SK-N-SH (cell line): ENCODE measurements around the gene CLRN3. TPM values are rescaled to one million over a fixed set of nuclear protein-coding genes. Genes with fewer than 3 reads are reported as not detected.

Experiments used
- CTCF ChIA-PET: fragments of 300-600, 350-600 bp; formaldehyde crosslinking; extraction: SDS; loops from one replicate; lab custom pipeline; 2021; lab: Yijun Ruan, JAX
- POLR2A ChIA-PET: fragments of 350-600 bp; sonication (Branson Sonifier 250); formaldehyde crosslinking; extraction: SDS; loops from one replicate; lab custom pipeline; 2020; ENCODE audit warnings: antibody characterized with exemption, inconsistent platforms; lab: Yijun Ruan, JAX
- DNase-seq: peaks from one replicate; pipeline ENCODE4 v3.0.0; 2012
- H2AFZ ChIP-seq: fragments of 200-600 bp; sonication (generic); 2 replicates; pipeline ENCODE4 v1.8.1; 2016; ENCODE audit warnings: antibody characterized with exemption, mild to moderate bottlenecking, low read depth
- H3F3A ChIP-seq: fragments of 200-600 bp; sonication (generic); replicated peaks from 2 replicates; pipeline ENCODE3; 2016; ENCODE audit warnings: antibody characterized with exemption, mild to moderate bottlenecking; ENCODE audit not compliant: insufficient read depth
- H3K27ac ChIP-seq, 2 experiments: fragments of 200-500 bp in 1 of 2; fragments of 200-600 bp in 1 of 2; sonication (Bioruptor generic) in 1 of 2; sonication (generic), shearing (Covaris generic) in 1 of 2; 2 replicates each; pipeline versions ENCODE4 v1.5.1 to v1.6.1; 2014 to 2016; ENCODE audit warnings: low read depth in 2 of 2, inconsistent platforms in 1 of 2, low read length in 1 of 2, mild to moderate bottlenecking in 1 of 2, mixed read lengths in 1 of 2
- H3K27me3 ChIP-seq: fragments of 200-600 bp; sonication (generic), shearing (Covaris generic); 2 replicates; pipeline ENCODE4 v1.6.1; 2016; ENCODE audit warnings: mixed run types; ENCODE audit not compliant: insufficient read depth
- H3K36me3 ChIP-seq, 2 experiments: fragments of 200-500 bp in 1 of 2; fragments of 200-600 bp in 1 of 2; sonication (Bioruptor generic) in 1 of 2; sonication (generic) in 1 of 2; replicated peaks in 1 of 2; 2 replicates each; pipeline versions ENCODE3 to v1.5.1; 2014 to 2016; ENCODE audit warnings: low read length in 1 of 2, mild to moderate bottlenecking in 1 of 2; ENCODE audit not compliant: insufficient read depth in 2 of 2, control insufficient read depth in 1 of 2
- H3K4me1 ChIP-seq, 2 experiments: fragments of 200-500 bp in 1 of 2; fragments of 200-600 bp in 1 of 2; sonication (Bioruptor generic) in 1 of 2; sonication (generic), shearing (Covaris generic) in 1 of 2; 2 replicates each; pipeline versions ENCODE4 v1.5.1 to v1.6.1; 2014 to 2016; ENCODE audit warnings: low read depth in 1 of 2, low read length in 1 of 2, mixed run types in 1 of 2; ENCODE audit not compliant: insufficient read depth in 2 of 2, control insufficient read depth in 1 of 2
- H3K4me2 ChIP-seq: fragments of 200-600 bp; sonication (generic), shearing (Covaris generic); 2 replicates; pipeline ENCODE4 v1.6.1; 2017; ENCODE audit warnings: mixed run types
- H3K4me3 ChIP-seq, 2 experiments: fragments of 200-500 bp in 1 of 2; fragments of 200-600 bp in 1 of 2; sonication (Bioruptor generic) in 1 of 2; sonication (generic), shearing (Covaris generic) in 1 of 2; 2 replicates each; pipeline versions ENCODE4 v1.5.1 to v1.8.1; 2014 to 2016; ENCODE audit warnings: low read depth in 2 of 2, inconsistent platforms in 1 of 2, low read length in 1 of 2, mild to moderate bottlenecking in 1 of 2, mixed read lengths in 1 of 2, moderate library complexity in 1 of 2
- H3K79me2 ChIP-seq: fragments of 200-600 bp; sonication (generic); 2 replicates; pipeline ENCODE4 v1.8.1; 2017; ENCODE audit warnings: mild to moderate bottlenecking; ENCODE audit not compliant: insufficient read depth
- H3K9ac ChIP-seq: fragments of 200-600 bp; sonication (generic); 2 replicates; pipeline ENCODE4 v1.6.1; 2017; ENCODE audit warnings: mixed run types
- H3K9me2 ChIP-seq: fragments of 200-600 bp; sonication (generic); 2 replicates; pipeline ENCODE4 v1.6.1; 2017; ENCODE audit warnings: mixed run types
- H3K9me3 ChIP-seq: fragments of 200-600 bp; sonication (generic); 2 replicates; pipeline ENCODE4 v1.6.1; 2017; ENCODE audit warnings: mixed run types, mild to moderate bottlenecking, moderate library complexity
- H4K20me1 ChIP-seq: fragments of 200-600 bp; sonication (generic); 2 replicates; pipeline ENCODE4 v1.6.1; 2017; ENCODE audit warnings: mild to moderate bottlenecking, mixed run types; ENCODE audit not compliant: insufficient read depth
- EZH2phosphoT487 ChIP-seq: fragments of 200-600 bp; sonication (generic); IDR thresholded peaks from 2 replicates; pipeline ENCODE4 v1.6.1; 2017; ENCODE audit warnings: low read depth, mixed run types, mild to moderate bottlenecking, antibody characterized with exemption, moderate library complexity, borderline replicate concordance
- FOXM1 ChIP-seq: IDR thresholded peaks from 2 replicates; pipeline ENCODE4 v1.4.0; 2012; ENCODE audit warnings: low read depth, mild to moderate bottlenecking
- GABPA ChIP-seq: IDR thresholded peaks from 2 replicates; pipeline ENCODE4 v1.4.0; 2012; ENCODE audit warnings: low read depth, mild to moderate bottlenecking
- JUND ChIP-seq: IDR thresholded peaks from 2 replicates; pipeline ENCODE4 v1.4.0; 2012
- PBX3 ChIP-seq: IDR thresholded peaks from 2 replicates; pipeline ENCODE4; 2012
- POLR2AphosphoS5 ChIP-seq: IDR thresholded peaks from 2 replicates; pipeline ENCODE4 v1.6.1; 2012; ENCODE audit warnings: low read depth, low read length
- RAD21 ChIP-seq: IDR thresholded peaks from 2 replicates; pipeline ENCODE4 v1.6.1; 2012; ENCODE audit warnings: mild to moderate bottlenecking, low read length
- RXRA ChIP-seq: IDR thresholded peaks from 2 replicates; pipeline ENCODE4 v1.4.0; 2012; ENCODE audit warnings: low read depth, mild to moderate bottlenecking, borderline replicate concordance
- SIN3A ChIP-seq: IDR thresholded peaks from 2 replicates; pipeline ENCODE4 v1.6.1; 2012; ENCODE audit warnings: low read depth, mild to moderate bottlenecking, low read length, moderate library complexity, borderline replicate concordance
- SMC3 ChIP-seq: IDR thresholded peaks from 2 replicates; pipeline ENCODE4 v1.6.1; 2012; ENCODE audit warnings: low read depth, low read length, improper control_type of control experiment
- TCF12 ChIP-seq: IDR thresholded peaks from 2 replicates; pipeline ENCODE4 v1.4.0; 2012
- TEAD4 ChIP-seq: IDR thresholded peaks from 2 replicates; pipeline ENCODE4 v1.4.0; 2012; ENCODE audit warnings: mild to moderate bottlenecking, borderline replicate concordance; ENCODE audit not compliant: insufficient read depth
- ZBTB33 ChIP-seq: IDR thresholded peaks from 2 replicates; pipeline ENCODE4 v1.4.0; 2012; ENCODE audit warnings: low read depth, borderline replicate concordance
- WGBS: methylation state at CpG from one replicate; pipeline ENCODE4 v1.1.6; 2017; ENCODE audit warnings: low lambda C conversion rate; 5-methylcytosine and 5-hydroxymethylcytosine counted together
- polyA plus RNA-seq, 3 experiments: library from polyadenylated mRNA; depleted of rRNA; stranded (reverse); fragments of >200 nt; gene quantifications; 2 replicates each; pipeline ENCODE4 v1.2.3, GENCODE V29; 2012
- TF ChIP-seq, protein P1 (sequence below): IDR thresholded peaks from 2 replicates; pipeline ENCODE4 v1.6.1; 2012; ENCODE audit warnings: mild to moderate bottlenecking, low read depth, low read length, moderate library complexity
- TF ChIP-seq, protein P2 (sequence below): fragments of 200-600 bp; sonication (generic); IDR thresholded peaks from 2 replicates; pipeline ENCODE4 v1.6.1; 2017; ENCODE audit warnings: antibody characterized with exemption, mild to moderate bottlenecking, moderate library complexity

The CLRN3 gene
- polyA plus RNA-seq, 1 of the 3 experiments (the other 2 are of a cell fraction): 0.25 TPM

DNA sequence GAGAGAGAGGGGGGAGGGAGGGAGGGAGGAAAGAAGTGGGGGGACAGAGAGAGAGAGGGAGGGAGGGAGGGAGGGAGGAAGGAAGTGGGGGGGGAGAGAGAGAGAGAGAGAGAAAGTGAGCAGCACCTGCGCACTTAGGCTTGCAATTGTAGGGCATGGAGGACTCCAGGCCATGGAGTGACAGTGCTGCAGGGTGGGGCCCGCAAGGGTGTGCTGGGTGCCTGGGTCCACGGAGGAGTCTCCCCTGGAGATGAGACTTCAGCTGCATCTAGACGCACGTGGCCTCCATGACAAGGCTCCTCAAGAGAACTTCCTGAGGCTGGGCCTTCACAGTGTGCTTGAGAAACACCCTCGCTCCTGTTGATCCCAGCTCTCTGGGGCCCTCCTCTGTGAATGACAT lies 44.5 kb downstream of the CLRN3 start:
- 70% methylated on average over 4 of the region's 6 CpGs for WGBS
- Histone ChIP-seq H3K9me3 (no peaks in the 10 kb centered on the region), H3K27me3 (peaks cover 6% of the 10 kb centered on the region; the same call in 1 of the 2 replicates), H3K9me2 (no peaks in the 10 kb centered on the region), H3K36me3 (no peaks in the 10 kb centered on the region), H3K27ac (no peak overlapping the region), H3K4me1 (no peaks in the 10 kb centered on the region), H3K9ac (no peak overlapping the region), H4K20me1 (no peaks in the 10 kb centered on the region), H3F3A (no peaks in the 10 kb centered on the region), H3K4me2 (no peak overlapping the region), H3K4me3 (no peak overlapping the region), H2AFZ (no peak overlapping the region), H3K79me2 (no peaks in the 10 kb centered on the region)
- TF ChIP-seq POLR2AphosphoS5 (no peak), ZBTB33 (no peak), SIN3A (no peak), JUND (no peak), PBX3 (no peak), RAD21 (no peak), SMC3 (no peak), TEAD4 (no peak), EZH2phosphoT487 (no peak), FOXM1 (no peak), GABPA (no peak), TCF12 (no peak), RXRA (no peak)
- TF ChIP-seq, protein P1, sequence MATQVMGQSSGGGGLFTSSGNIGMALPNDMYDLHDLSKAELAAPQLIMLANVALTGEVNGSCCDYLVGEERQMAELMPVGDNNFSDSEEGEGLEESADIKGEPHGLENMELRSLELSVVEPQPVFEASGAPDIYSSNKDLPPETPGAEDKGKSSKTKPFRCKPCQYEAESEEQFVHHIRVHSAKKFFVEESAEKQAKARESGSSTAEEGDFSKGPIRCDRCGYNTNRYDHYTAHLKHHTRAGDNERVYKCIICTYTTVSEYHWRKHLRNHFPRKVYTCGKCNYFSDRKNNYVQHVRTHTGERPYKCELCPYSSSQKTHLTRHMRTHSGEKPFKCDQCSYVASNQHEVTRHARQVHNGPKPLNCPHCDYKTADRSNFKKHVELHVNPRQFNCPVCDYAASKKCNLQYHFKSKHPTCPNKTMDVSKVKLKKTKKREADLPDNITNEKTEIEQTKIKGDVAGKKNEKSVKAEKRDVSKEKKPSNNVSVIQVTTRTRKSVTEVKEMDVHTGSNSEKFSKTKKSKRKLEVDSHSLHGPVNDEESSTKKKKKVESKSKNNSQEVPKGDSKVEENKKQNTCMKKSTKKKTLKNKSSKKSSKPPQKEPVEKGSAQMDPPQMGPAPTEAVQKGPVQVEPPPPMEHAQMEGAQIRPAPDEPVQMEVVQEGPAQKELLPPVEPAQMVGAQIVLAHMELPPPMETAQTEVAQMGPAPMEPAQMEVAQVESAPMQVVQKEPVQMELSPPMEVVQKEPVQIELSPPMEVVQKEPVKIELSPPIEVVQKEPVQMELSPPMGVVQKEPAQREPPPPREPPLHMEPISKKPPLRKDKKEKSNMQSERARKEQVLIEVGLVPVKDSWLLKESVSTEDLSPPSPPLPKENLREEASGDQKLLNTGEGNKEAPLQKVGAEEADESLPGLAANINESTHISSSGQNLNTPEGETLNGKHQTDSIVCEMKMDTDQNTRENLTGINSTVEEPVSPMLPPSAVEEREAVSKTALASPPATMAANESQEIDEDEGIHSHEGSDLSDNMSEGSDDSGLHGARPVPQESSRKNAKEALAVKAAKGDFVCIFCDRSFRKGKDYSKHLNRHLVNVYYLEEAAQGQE: no peak
- TF ChIP-seq, protein P2, sequence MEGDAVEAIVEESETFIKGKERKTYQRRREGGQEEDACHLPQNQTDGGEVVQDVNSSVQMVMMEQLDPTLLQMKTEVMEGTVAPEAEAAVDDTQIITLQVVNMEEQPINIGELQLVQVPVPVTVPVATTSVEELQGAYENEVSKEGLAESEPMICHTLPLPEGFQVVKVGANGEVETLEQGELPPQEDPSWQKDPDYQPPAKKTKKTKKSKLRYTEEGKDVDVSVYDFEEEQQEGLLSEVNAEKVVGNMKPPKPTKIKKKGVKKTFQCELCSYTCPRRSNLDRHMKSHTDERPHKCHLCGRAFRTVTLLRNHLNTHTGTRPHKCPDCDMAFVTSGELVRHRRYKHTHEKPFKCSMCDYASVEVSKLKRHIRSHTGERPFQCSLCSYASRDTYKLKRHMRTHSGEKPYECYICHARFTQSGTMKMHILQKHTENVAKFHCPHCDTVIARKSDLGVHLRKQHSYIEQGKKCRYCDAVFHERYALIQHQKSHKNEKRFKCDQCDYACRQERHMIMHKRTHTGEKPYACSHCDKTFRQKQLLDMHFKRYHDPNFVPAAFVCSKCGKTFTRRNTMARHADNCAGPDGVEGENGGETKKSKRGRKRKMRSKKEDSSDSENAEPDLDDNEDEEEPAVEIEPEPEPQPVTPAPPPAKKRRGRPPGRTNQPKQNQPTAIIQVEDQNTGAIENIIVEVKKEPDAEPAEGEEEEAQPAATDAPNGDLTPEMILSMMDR: no peak
- POLR2A ChIA-PET: no interaction called here
- CTCF ChIA-PET: interaction anchor here (7.5 kb wide), 1 partner anchor 133 kb away, joined by 98 read pairs; no protein-coding TSS in a partner anchor
- no peak for DNase-seq
